DMS153 treated with DMSO at 0.1 percent for 48 hours (cell line): ENCODE results near the gene KRTAP10-5.
"Not testable (repeated sequence)": the region's sequence is repeated elsewhere in the genome, so short reads cannot be mapped to it uniquely, and the experiment has no call there.

Source experiments
- DNase-seq: peaks from one replicate; lab custom pipeline; 2025; ENCODE audit not compliant: unreplicated experiment; lab: John Stamatoyannopoulos, UW

KRTAP10-5 gene

GRCh38 chr21:44580231-44580821, at the start of gene KRTAP10-5:
Gene KRTAP10-5, minus strand, starts transcription at chr21:44580604. Its CDS starts 26 bp downstream, at chr21:44580578.
- DNase-seq, result not testable (repeated sequence)

- no peak for DNase-seq
Observed at GRCh38 chr21:44628707-44629391, 48.4 kb upstream of the KRTAP10-5 start.

- DNase-seq, result not testable (repeated sequence)
Observed at GRCh38 chr21:44627831-44628233, 47.4 kb upstream of the KRTAP10-5 start.

- not testable (repeated sequence) for DNase-seq
Observed at GRCh38 chr21:44627181-44627822, 46.9 kb upstream of the KRTAP10-5 start.

GRCh38 chr21:44626673-44627143, 46.3 kb upstream of the KRTAP10-5 start, which contains the start of gene KRTAP10-9:
Gene KRTAP10-9, plus strand, starts transcription at chr21:44627093. Its CDS starts 79 bp downstream, at chr21:44627172.
- no peak for DNase-seq

GRCh38 chr21:44626262-44626661, 45.9 kb upstream of the KRTAP10-5 start:
- DNase-seq, result no peak

GRCh38 chr21:44625756-44626155, 45.4 kb upstream of the KRTAP10-5 start:
- no peak for DNase-seq

GRCh38 chr21:44623575-44623974, 43.2 kb upstream of the KRTAP10-5 start:
- DNase-seq, result no peak

GRCh38 chr21:44619886-44620285, 39.5 kb upstream of the KRTAP10-5 start:
- DNase-seq, result no peak

- no peak for DNase-seq
Observed at GRCh38 chr21:44618909-44619308, 38.5 kb upstream of the KRTAP10-5 start.

- DNase-seq, result no peak
Observed at GRCh38 chr21:44618504-44618903, 38.1 kb upstream of the KRTAP10-5 start.

- DNase-seq, result no peak
Observed at GRCh38 chr21:44617071-44617501, 36.7 kb upstream of the KRTAP10-5 start.

GRCh38 chr21:44616591-44616926, 36.2 kb upstream of the KRTAP10-5 start:
- DNase-seq, result no peak

GRCh38 chr21:44615911-44616590, 35.6 kb upstream of the KRTAP10-5 start:
- DNase-seq, result no peak

- DNase-seq, result no peak
Observed at GRCh38 chr21:44615466-44615865, 35.1 kb upstream of the KRTAP10-5 start.

GRCh38 chr21:44614961-44615391, 34.6 kb upstream of the KRTAP10-5 start:
- no peak for DNase-seq

GRCh38 chr21:44614161-44614631, 33.8 kb upstream of the KRTAP10-5 start:
- DNase-seq, result no peak

GRCh38 chr21:44613386-44614155, 33.2 kb upstream of the KRTAP10-5 start:
- no peak for DNase-seq

GRCh38 chr21:44612669-44613229, 32.3 kb upstream of the KRTAP10-5 start:
- no peak for DNase-seq

GRCh38 chr21:44612029-44612486, 31.7 kb upstream of the KRTAP10-5 start, which contains the start of gene KRTAP10-8:
Gene KRTAP10-8, plus strand, starts transcription at chr21:44612079. Its CDS starts 22 bp downstream, at chr21:44612101.
- DNase-seq, result no peak
